Measurements from ENCODE around the gene SPATC1L.
A peak's percentile ranks its signal among the peaks of the same experiment; 100 is the strongest.
"Not testable (repeated sequence)": the region's sequence is repeated elsewhere in the genome, so short reads cannot be mapped to it uniquely, and the experiment has no call there.

SPATC1L gene

GRCh38 chr21:46183910-46184624 lies at the start of gene SPATC1L:
Gene SPATC1L (minus strand): TSS chr21:46184459. CDS start chr21:46182816, 1,643 bp downstream.
- DNase-seq: no peak

- DNase-seq: no peak
These were observed 45.6 kb upstream of the SPATC1L start for GRCh38 chr21:46229923-46230260.

GRCh38 chr21:46229133-46229922 lies 45.1 kb upstream of the SPATC1L start:
- no peak for DNase-seq

- peak; percentile 97 for DNase-seq
These were observed 44.2 kb upstream of the SPATC1L start, which contains the start of gene LSS for GRCh38 chr21:46228345-46229051. Gene LSS (minus strand): TSS chr21:46228774. CDS start chr21:46228745, 29 bp downstream.

GRCh38 chr21:46227811-46228344 lies 43.6 kb upstream of the SPATC1L start:
- DNase-seq: no peak

- no peak for DNase-seq
These were observed 42.8 kb upstream of the SPATC1L start for GRCh38 chr21:46226920-46227599.

GRCh38 chr21:46226146-46226545 lies 41.9 kb upstream of the SPATC1L start:
- DNase-seq: no peak

GRCh38 chr21:46223661-46224060 lies 39.4 kb upstream of the SPATC1L start:
- DNase-seq: not testable (repeated sequence)

GRCh38 chr21:46223217-46223616 lies 39.0 kb upstream of the SPATC1L start:
- no peak for DNase-seq

GRCh38 chr21:46222436-46223116 lies 38.3 kb upstream of the SPATC1L start:
- DNase-seq: no peak

- DNase-seq: no peak
These were observed 37.6 kb upstream of the SPATC1L start for GRCh38 chr21:46221664-46222435.

- no peak for DNase-seq
These were observed 36.6 kb upstream of the SPATC1L start for GRCh38 chr21:46220847-46221246.

GRCh38 chr21:46220275-46220810 lies 36.1 kb upstream of the SPATC1L start:
- DNase-seq: no peak

GRCh38 chr21:46219591-46220239 lies 35.5 kb upstream of the SPATC1L start:
- no peak for DNase-seq

- no peak for DNase-seq
These were observed 34.8 kb upstream of the SPATC1L start for GRCh38 chr21:46218906-46219590.

- DNase-seq: no peak
These were observed 33.4 kb upstream of the SPATC1L start for GRCh38 chr21:46217511-46218196.

GRCh38 chr21:46216132-46216747 lies 32.0 kb upstream of the SPATC1L start:
- DNase-seq: no peak

- DNase-seq: no peak
These were observed 31.3 kb upstream of the SPATC1L start for GRCh38 chr21:46215436-46216131.
